GM21515 (cell line): ENCODE results near the gene INTS6L.
"Not testable (repeated sequence)": the region's sequence is repeated elsewhere in the genome, so short reads cannot be mapped to it uniquely, and the experiment has no call there.

Experiments used
- ATAC-seq: cut with Tn5 transposase; IDR thresholded peaks from one replicate; pipeline ENCODE4 v1.9.1; 2021; ENCODE audit not compliant: unreplicated experiment

Gene INTS6L

DNA sequence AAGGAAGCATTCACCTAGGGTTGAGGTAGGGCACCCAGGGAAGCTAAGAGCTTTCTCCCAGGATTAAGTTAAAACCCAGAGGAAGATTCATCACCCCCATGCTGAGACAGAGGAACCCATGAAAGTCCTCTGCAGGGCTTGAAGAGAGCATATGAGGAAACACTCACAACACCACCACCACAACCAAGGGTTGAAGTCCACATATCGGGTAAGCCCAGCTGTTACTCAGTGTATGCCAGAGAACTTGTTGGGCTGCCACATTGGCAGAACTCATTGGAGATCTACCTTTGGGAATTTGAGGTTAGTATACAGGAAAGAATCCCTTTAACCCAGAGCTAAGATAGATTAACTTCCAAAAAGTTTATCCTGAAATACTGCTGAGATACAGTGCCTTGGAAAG is 75.1 kb downstream of the INTS6L start:
- no peak for ATAC-seq

- ATAC-seq, result no peak
These were observed 76.0 kb downstream of the INTS6L start for GRCh38 chrX:135596495-135596894.

DNA sequence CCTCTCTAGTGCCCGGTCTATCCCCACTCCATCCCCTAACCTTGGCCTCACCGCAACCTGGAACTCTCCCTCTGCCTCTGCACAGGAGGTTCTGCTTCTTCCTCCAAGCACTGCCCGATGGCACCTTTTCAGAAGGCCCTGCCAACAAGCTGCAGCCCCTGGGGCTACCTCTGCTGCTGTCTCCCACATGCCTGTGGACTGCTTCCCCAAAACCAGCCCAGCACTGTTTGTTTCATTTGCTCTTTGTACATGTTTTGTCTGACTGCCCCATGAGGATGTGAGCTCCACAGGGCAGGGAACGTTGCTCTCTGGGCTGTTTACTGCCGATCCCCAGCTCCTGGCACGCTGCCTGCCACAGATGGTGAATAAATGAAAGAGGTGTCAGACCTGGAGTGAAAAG is 85.4 kb downstream of the INTS6L start:
- ATAC-seq, result no peak

DNA sequence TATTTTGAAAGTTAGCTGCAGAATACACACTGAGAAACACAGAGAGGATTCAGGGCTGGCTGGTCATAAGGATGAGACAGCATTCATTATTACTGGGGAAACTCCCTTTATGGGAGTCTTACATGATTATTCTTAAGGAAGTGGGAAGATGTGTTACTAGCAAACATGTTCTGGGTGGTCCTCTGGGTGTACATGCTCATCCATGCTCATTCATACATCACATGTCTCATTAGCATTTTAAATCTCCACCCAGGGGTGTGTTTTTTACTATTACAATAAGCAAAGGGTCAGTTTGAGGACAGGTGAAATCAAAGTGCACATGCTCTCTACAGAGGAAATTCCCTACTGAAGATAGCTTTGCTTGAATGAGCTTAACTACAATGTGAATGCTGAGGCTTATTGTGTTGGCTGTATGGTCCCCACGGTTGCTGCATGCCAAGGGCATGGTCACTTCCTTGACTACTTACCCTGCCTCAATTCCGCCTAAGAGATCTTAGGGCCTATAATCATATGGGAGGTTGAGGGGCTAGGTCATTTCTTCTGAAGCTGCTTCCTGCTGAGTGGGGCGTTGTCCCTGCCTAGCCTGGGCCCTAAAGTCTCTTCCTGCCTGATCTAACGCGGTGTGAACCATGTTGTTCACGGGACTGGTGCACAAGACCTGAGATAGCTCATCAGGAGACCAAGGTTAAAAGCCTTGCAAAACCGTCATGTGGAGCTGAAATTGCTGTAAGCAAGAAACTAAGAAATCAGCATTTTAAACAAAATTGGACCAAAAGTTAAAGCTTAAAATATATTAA is 104.1 kb downstream of the INTS6L start:
- not testable (repeated sequence) for ATAC-seq

DNA sequence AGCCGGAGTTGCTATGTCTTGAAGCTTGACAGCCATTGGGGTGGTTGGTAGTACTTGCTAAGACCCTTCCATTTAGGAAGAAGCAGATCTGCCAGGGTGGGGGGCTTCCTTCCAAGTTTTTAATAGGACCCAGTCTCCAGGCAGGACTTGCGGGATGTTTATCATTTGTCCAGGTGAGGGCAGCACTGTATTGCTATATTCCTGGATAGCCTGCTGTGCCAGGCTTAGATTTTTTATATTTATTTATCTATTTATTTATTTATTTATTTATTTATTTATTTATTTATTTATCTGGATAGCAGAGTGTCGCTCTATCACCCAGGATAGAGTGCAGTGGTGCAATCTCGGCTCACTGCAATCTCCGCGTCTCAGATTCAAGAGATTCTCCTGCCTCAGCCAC is 105.5 kb downstream of the INTS6L start:
- ATAC-seq, result no peak

- no peak for ATAC-seq
These were observed 108.9 kb downstream of the INTS6L start for GRCh38 chrX:135629342-135629741.
